GM12878 (cell line): ENCODE results near the gene SNAPC4.

Source experiments
- CTCF ChIP-seq, 3 experiments: IDR thresholded peaks in 2 of 3; conservative IDR thresholded peaks in 1 of 3; 2 replicates each; pipeline ENCODE4 v1.5.1; 2011; ENCODE audit warnings: low read depth in 3 of 3, low read length in 3 of 3, mild to moderate bottlenecking in 3 of 3, control low read depth in 2 of 3, moderate library complexity in 2 of 3, inconsistent platforms in 1 of 3, mixed read lengths in 1 of 3; ENCODE audit not compliant: control insufficient read depth in 2 of 3, insufficient read depth in 1 of 3; ENCODE audit errors: extremely low read depth in 1 of 3
- ELK1 ChIP-seq: IDR thresholded peaks from 2 replicates; pipeline ENCODE4 v1.6.1; 2012; ENCODE audit warnings: low read depth, low read length, improper control_type of control experiment
- HSF1 ChIP-seq: fragments of 150-350 bp; IDR thresholded peaks from 2 replicates; pipeline ENCODE4 v1.6.1; 2014; ENCODE audit warnings: mild to moderate bottlenecking, low read depth, low read length
- SRF ChIP-seq, 2 experiments: IDR thresholded peaks; 2 replicates each; pipeline ENCODE4 v1.6.1; 2011; ENCODE audit warnings: low read depth in 2 of 2, low read length in 2 of 2, mild to moderate bottlenecking in 1 of 2, moderate library complexity in 1 of 2
- ZNF274 ChIP-seq: IDR thresholded peaks from one replicate; pipeline ENCODE4 v1.8.0; 2011; ENCODE audit not compliant: insufficient read length, insufficient read depth
- TF ChIP-seq, protein P1 (sequence below): IDR thresholded peaks from 2 replicates; pipeline ENCODE4 v1.6.1; 2012; ENCODE audit warnings: low read depth, low read length, improper control_type of control experiment

GRCh38 chr9:136436055-136436634 is 36.2 kb upstream of the SNAPC4 start:
- TF ChIP-seq HSF1: no peak
- TF ChIP-seq ZNF274: no peak
- TF ChIP-seq, protein P1, sequence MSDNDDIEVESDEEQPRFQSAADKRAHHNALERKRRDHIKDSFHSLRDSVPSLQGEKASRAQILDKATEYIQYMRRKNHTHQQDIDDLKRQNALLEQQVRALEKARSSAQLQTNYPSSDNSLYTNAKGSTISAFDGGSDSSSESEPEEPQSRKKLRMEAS: no peak
- TF ChIP-seq ELK1: no peak
- TF ChIP-seq SRF (IDR thresholded peaks at IDR 0.05; ENCODE audit: low read depth in 2 of 2, low read length in 2 of 2): no peak
- TF ChIP-seq CTCF (IDR thresholded peaks at IDR 0.05 in 2 of 3, conservative IDR thresholded peaks at IDR 0.05 in 1 of 3; ENCODE audit: control insufficient read depth in 2 of 3, extremely low read depth in 1 of 3, insufficient read depth in 1 of 3, low read depth in 3 of 3, low read length in 3 of 3): no peak
